Tibial nerve (tissue), 4 donors: ENCODE data around the gene LGSN.

Source experiments
- EP300 ChIP-seq, 2 donors: sonication (generic); formaldehyde crosslinking; IDR thresholded peaks; one replicate each; pipeline ENCODE4 v1.6.1; 2017; ENCODE audit warnings: antibody characterized with exemption in 2 of 2, mild to moderate bottlenecking in 1 of 2
- POLR2A ChIP-seq, 2 donors: fragments of 450-650 bp; IDR thresholded peaks; one replicate each; pipeline ENCODE4 v1.6.1; 2017; ENCODE audit warnings: antibody characterized with exemption in 2 of 2, mild to moderate bottlenecking in 2 of 2, moderate library complexity in 2 of 2
- TF ChIP-seq, protein P1 (sequence below), 5 experiments: fragments of 200-600 bp in 3 of 5; fragments of 450-650 bp in 2 of 5; sonication (generic) in 3 of 5; IDR thresholded peaks; one replicate each; pipeline ENCODE4 v1.5.1; 2016 to 2019; ENCODE audit warnings: antibody characterized with exemption in 5 of 5, mild to moderate bottlenecking in 3 of 5, moderate library complexity in 2 of 5

DNA sequence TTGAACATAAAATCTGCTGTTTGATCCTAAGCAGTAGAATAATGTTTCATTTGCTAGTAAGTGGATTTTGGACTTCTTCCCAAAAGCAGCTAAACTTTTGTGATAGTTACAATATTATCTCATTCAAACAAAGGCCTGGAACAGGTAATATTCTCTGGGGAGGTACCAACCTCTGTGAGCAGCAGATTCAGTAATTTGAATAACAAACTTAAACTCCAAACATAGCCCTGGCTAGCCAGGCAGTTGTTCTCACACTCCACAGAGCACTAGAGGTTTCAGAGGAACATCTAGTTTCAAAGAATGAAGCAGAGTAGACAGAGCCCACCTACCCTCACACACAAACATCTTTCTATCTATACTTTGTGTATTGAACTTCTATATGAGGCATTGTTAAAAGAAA lies 40.9 kb downstream of the LGSN start:
- TF ChIP-seq, protein P1, sequence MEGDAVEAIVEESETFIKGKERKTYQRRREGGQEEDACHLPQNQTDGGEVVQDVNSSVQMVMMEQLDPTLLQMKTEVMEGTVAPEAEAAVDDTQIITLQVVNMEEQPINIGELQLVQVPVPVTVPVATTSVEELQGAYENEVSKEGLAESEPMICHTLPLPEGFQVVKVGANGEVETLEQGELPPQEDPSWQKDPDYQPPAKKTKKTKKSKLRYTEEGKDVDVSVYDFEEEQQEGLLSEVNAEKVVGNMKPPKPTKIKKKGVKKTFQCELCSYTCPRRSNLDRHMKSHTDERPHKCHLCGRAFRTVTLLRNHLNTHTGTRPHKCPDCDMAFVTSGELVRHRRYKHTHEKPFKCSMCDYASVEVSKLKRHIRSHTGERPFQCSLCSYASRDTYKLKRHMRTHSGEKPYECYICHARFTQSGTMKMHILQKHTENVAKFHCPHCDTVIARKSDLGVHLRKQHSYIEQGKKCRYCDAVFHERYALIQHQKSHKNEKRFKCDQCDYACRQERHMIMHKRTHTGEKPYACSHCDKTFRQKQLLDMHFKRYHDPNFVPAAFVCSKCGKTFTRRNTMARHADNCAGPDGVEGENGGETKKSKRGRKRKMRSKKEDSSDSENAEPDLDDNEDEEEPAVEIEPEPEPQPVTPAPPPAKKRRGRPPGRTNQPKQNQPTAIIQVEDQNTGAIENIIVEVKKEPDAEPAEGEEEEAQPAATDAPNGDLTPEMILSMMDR (IDR thresholded peaks at IDR 0.05) = no peak
- TF ChIP-seq POLR2A (IDR thresholded peaks at IDR 0.05) = no peak
- TF ChIP-seq EP300 (IDR thresholded peaks at IDR 0.05) = no peak
